Liver (tissue), 9 donors: ENCODE data around the gene EXOC4. TPM values are rescaled to one million over a fixed set of nuclear protein-coding genes. Genes with fewer than 3 reads are reported as not detected.

ENCODE experiments used
- DNase-seq: peaks from one replicate; pipeline ENCODE4 v3.0.0-alpha.2; 2017; ENCODE audit warnings: low spot score
- H3K27ac ChIP-seq, 2 donors: one replicate each; pipeline ENCODE4 v1.7.0; 2013; ENCODE audit warnings: inconsistent platforms in 2 of 2, low read length in 2 of 2, control low read depth in 1 of 2, low read depth in 1 of 2, mild to moderate bottlenecking in 1 of 2
- H3K27me3 ChIP-seq, 4 donors: one replicate each; pipeline versions ENCODE4 v1.6.1 to v1.7.0; 2013; ENCODE audit warnings: low read length in 3 of 4, inconsistent platforms in 1 of 4, mild to moderate bottlenecking in 1 of 4, moderate library complexity in 1 of 4; ENCODE audit not compliant: control insufficient read depth in 4 of 4, insufficient read depth in 4 of 4
- H3K36me3 ChIP-seq, 4 donors: one replicate each; pipeline versions ENCODE4 v1.6.1 to v1.7.0; 2013; ENCODE audit warnings: low read length in 3 of 4, mild to moderate bottlenecking in 3 of 4, low read depth in 1 of 4, moderate library complexity in 1 of 4; ENCODE audit not compliant: control insufficient read depth in 4 of 4, insufficient read depth in 3 of 4
- H3K4me1 ChIP-seq, 4 donors: one replicate each; pipeline versions ENCODE4 v1.6.1 to v1.7.0; 2013; ENCODE audit warnings: low read length in 3 of 4, mild to moderate bottlenecking in 3 of 4, moderate library complexity in 1 of 4; ENCODE audit not compliant: control insufficient read depth in 4 of 4, insufficient read depth in 4 of 4
- H3K4me3 ChIP-seq, 3 donors: one replicate each; pipeline versions ENCODE4 v1.6.1 to v1.7.0; 2013; ENCODE audit warnings: low read length in 3 of 3, control low read depth in 1 of 3, low read depth in 1 of 3, mild to moderate bottlenecking in 1 of 3
- H3K9ac ChIP-seq, 2 donors: one replicate each; pipeline ENCODE4 v1.7.0; 2013; ENCODE audit warnings: low read length in 2 of 2, mild to moderate bottlenecking in 2 of 2, moderate library complexity in 2 of 2, control low read depth in 1 of 2, low read depth in 1 of 2
- H3K9me3 ChIP-seq, 4 donors: one replicate each; pipeline versions ENCODE4 v1.6.1 to v1.7.0; 2013; ENCODE audit warnings: low read length in 3 of 4; ENCODE audit not compliant: control insufficient read depth in 4 of 4
- ATF3 ChIP-seq: IDR thresholded peaks from 2 replicates; pipeline ENCODE4 v1.6.1; 2016; ENCODE audit warnings: antibody characterized with exemption
- CTCF ChIP-seq: fragments of 150-350 bp; IDR thresholded peaks from 2 replicates; pipeline ENCODE4 v1.5.1; 2017; ENCODE audit warnings: improper control_type of control experiment, low read depth, low read length; ENCODE audit not compliant: missing input control
- EGR1 ChIP-seq, 2 donors: IDR thresholded peaks; 2 replicates each; pipeline ENCODE4 v1.6.1; 2016 to 2018; ENCODE audit warnings: antibody characterized with exemption in 2 of 2, low read depth in 2 of 2
- FOXA1 ChIP-seq: IDR thresholded peaks from 2 replicates; pipeline ENCODE4 v1.6.1; 2016; ENCODE audit warnings: antibody characterized with exemption
- FOXA2 ChIP-seq: IDR thresholded peaks from 2 replicates; pipeline ENCODE4 v1.6.1; 2016; ENCODE audit warnings: antibody characterized with exemption
- GABPA ChIP-seq, 2 donors: IDR thresholded peaks in 1 of 2; conservative IDR thresholded peaks in 1 of 2; 2 replicates each; pipeline ENCODE4 v1.6.1; 2016; ENCODE audit warnings: antibody characterized with exemption in 2 of 2, mild to moderate bottlenecking in 1 of 2, moderate library complexity in 1 of 2
- HNF4A ChIP-seq, 2 donors: conservative IDR thresholded peaks; 2 replicates each; pipeline ENCODE4 v1.6.1; 2016; ENCODE audit warnings: antibody characterized with exemption in 2 of 2, mild to moderate bottlenecking in 2 of 2
- HNF4G ChIP-seq: IDR thresholded peaks from 2 replicates; pipeline ENCODE4 v1.6.1; 2016; ENCODE audit warnings: antibody characterized with exemption
- JUND ChIP-seq, 2 donors: IDR thresholded peaks; 2 replicates each; pipeline ENCODE4 v1.6.1; 2016; ENCODE audit warnings: antibody characterized with exemption in 2 of 2
- MAX ChIP-seq: IDR thresholded peaks from 2 replicates; pipeline ENCODE4 v1.6.1; 2016; ENCODE audit warnings: antibody characterized with exemption
- NR2F2 ChIP-seq: IDR thresholded peaks from 2 replicates; pipeline ENCODE4 v1.6.1; 2016; ENCODE audit warnings: antibody characterized with exemption
- RAD21 ChIP-seq, 2 donors: IDR thresholded peaks; 2 replicates each; pipeline ENCODE4 v1.6.1; 2016; ENCODE audit warnings: antibody characterized with exemption in 2 of 2, mild to moderate bottlenecking in 2 of 2
- REST ChIP-seq: IDR thresholded peaks from 2 replicates; pipeline ENCODE4 v1.6.1; 2016; ENCODE audit warnings: antibody characterized with exemption, mild to moderate bottlenecking
- RXRA ChIP-seq, 2 donors: IDR thresholded peaks; 2 replicates each; pipeline ENCODE4 v1.6.1; 2017 to 2018; ENCODE audit warnings: antibody characterized with exemption in 2 of 2, mild to moderate bottlenecking in 1 of 2
- SP1 ChIP-seq: IDR thresholded peaks from 2 replicates; pipeline ENCODE4 v1.6.1; 2018; ENCODE audit warnings: antibody characterized with exemption, mild to moderate bottlenecking
- TAF1 ChIP-seq: conservative IDR thresholded peaks from 2 replicates; pipeline ENCODE4 v1.6.1; 2016; ENCODE audit warnings: antibody characterized with exemption, mild to moderate bottlenecking
- YY1 ChIP-seq: IDR thresholded peaks from 2 replicates; pipeline ENCODE4 v1.6.1; 2016; ENCODE audit warnings: antibody characterized with exemption, mild to moderate bottlenecking
- ZBTB33 ChIP-seq: IDR thresholded peaks from 2 replicates; pipeline ENCODE4 v1.6.1; 2016; ENCODE audit warnings: antibody characterized with exemption
- WGBS: extraction: QIAGEN DNeasy Blood & Tissue Kit; methylation state at CpG from one replicate; pipeline ENCODE4 v1.1.7; 2013; 5-methylcytosine and 5-hydroxymethylcytosine counted together
- polyA plus RNA-seq, 2 donors: library from polyadenylated mRNA; stranded (reverse) in 1 of 2; unstranded in 1 of 2; fragments of 200-250 nt in 1 of 2; fragments of >200 nt in 1 of 2; fragmentation: Nextera tagmentation in 1 of 2; extraction: Ambion mirVana in 1 of 2; gene quantifications; one replicate each; pipeline versions ENCODE4 v1.2.1 to v1.2.3, GENCODE V29; 2013 to 2015
- total RNA-seq, 2 donors: library from RNA; depleted of rRNA; stranded (reverse); fragments of >200 nt; gene quantifications; one replicate each; pipeline ENCODE4 v1.2.3, GENCODE V29; 2014
- donor health status: healthy.
- donor health status: healthy.
- donor health status: healthy.
- donor health status: healthy.
- donor health status: healthy.

Gene EXOC4
- total and polyA plus RNA-seq, 4 donors = 9.5 to 55.9 (median 23.6) TPM

GRCh38 chr7:134021836-134022235 lies 769.0 kb downstream of the EXOC4 start:
- no peak overlapping the region for H3K9ac ChIP-seq
- TF ChIP-seq SP1 = no peak
- TF ChIP-seq YY1 = no peak
- no peak for TF ChIP-seq GABPA (IDR thresholded peaks at IDR 0.05 in 1 of 2, conservative IDR thresholded peaks at IDR 0.05 in 1 of 2)
- TF ChIP-seq NR2F2 = no peak
- no peak for TF ChIP-seq EGR1 (IDR thresholded peaks at IDR 0.05; ENCODE audit: low read depth in 2 of 2)
- no peak for TF ChIP-seq HNF4G
- no peak for TF ChIP-seq HNF4A (conservative IDR thresholded peaks at IDR 0.05)
- no peak for TF ChIP-seq ATF3
- no peak for TF ChIP-seq FOXA2
- no peak for TF ChIP-seq RXRA (IDR thresholded peaks at IDR 0.05)
- TF ChIP-seq FOXA1 = no peak
- TF ChIP-seq JUND (IDR thresholded peaks at IDR 0.05) = no peak
- no peak for TF ChIP-seq CTCF
- no peak for TF ChIP-seq MAX
- no peak for TF ChIP-seq REST
- no peak for TF ChIP-seq RAD21 (IDR thresholded peaks at IDR 0.05)
- WGBS = 96% methylated on average over 1 of the region's 1 CpG

GRCh38 chr7:134022286-134022911 lies 769.5 kb downstream of the EXOC4 start:
- no peak overlapping the region for H3K4me3 ChIP-seq
- no peak overlapping the region for H3K9ac ChIP-seq
- peaks cover 0 to 2% (median 0%) of the 10 kb centered on the region in 4 donors for H3K9me3 ChIP-seq
- no peaks in the 10 kb centered on the region for H3K36me3 ChIP-seq
- H3K4me1 ChIP-seq = no peaks in the 10 kb centered on the region
- no peaks in the 10 kb centered on the region for H3K27me3 ChIP-seq
- 84% methylated on average over 1 of the region's 1 CpG for WGBS
- no peak for DNase-seq
- no peak overlapping the region for H3K27ac ChIP-seq
- TF ChIP-seq GABPA (IDR thresholded peaks at IDR 0.05 in 1 of 2, conservative IDR thresholded peaks at IDR 0.05 in 1 of 2) = no peak
- TF ChIP-seq TAF1 = no peak
- TF ChIP-seq FOXA2 = no peak
- TF ChIP-seq SP1 = no peak
- TF ChIP-seq RXRA (IDR thresholded peaks at IDR 0.05) = no peak
- no peak for TF ChIP-seq FOXA1
- TF ChIP-seq NR2F2 = no peak
- TF ChIP-seq CTCF = no peak
- no peak for TF ChIP-seq RAD21 (IDR thresholded peaks at IDR 0.05)
- no peak for TF ChIP-seq ATF3
- TF ChIP-seq YY1 = no peak
- TF ChIP-seq ZBTB33 = no peak

More at GRCh38 chr7:134021836-134022235, 769.0 kb downstream of the EXOC4 start:
- no peaks in the 10 kb centered on the region for H3K27me3 ChIP-seq
- no peak overlapping the region for H3K27ac ChIP-seq
- DNase-seq = no peak
- no peak overlapping the region for H3K4me3 ChIP-seq
- H3K4me1 ChIP-seq = no peaks in the 10 kb centered on the region
- H3K9me3 ChIP-seq = peaks cover 0 to 2% (median 0%) of the 10 kb centered on the region in 4 donors
- no peaks in the 10 kb centered on the region for H3K36me3 ChIP-seq
